ENCODE results near the gene NCAM2.
A peak's percentile ranks its signal among the peaks of the same experiment; 100 is the strongest.

The NCAM2 gene

DNA sequence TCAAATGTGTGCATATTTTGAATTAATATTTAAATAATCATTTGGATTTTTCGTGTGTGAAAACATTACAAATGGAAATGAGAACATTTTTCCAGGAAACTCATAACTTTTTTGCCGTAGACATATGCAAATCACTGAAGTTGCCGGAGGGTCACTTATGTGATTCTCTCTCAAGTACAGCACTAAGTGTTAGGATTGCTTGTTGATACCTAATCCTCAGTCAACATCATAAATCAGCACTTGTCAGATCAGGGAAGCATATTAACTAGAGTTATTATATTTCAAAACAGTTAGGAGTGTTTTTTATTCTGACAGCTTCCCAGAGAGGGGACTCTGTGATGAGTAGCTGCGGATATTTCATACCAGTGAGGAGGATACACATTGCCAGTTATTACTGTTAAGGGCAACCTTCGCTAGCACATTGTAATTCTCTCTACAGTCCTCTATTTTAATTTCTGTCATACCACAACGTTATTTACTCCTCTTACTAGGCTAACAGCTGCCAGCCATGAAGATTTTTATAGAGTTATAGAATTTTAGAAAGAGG, 41.5 kb downstream of the NCAM2 start:
- POLR2A ChIA-PET: no interaction called here
- Histone ChIP-seq H3K4me1 (ENCODE audit: control insufficient read depth, insufficient read depth, low read length) (no peaks in the 10 kb centered on the region), H3K4me3 (ENCODE audit: low read depth, low read length) (no peak overlapping the region), H3K27ac (ENCODE audit: extremely low read depth, low read depth, low read length) (no peak overlapping the region), H3K36me3 (ENCODE audit: control insufficient read depth in 2 of 2, insufficient read depth in 1 of 2, low read length in 2 of 2) (no peaks in the 10 kb centered on the region), H3K9me3 (ENCODE audit: control insufficient read depth, insufficient read depth, low read depth, low read length) (no peaks in the 10 kb centered on the region)
- CTCF ChIA-PET: no interaction called here
- no peak for TF ChIP-seq OVOL3 (tag by site-specific recombination; IDR thresholded peaks at IDR 0.05)
- no peak for TF ChIP-seq ZNF585B (tag by site-specific recombination; IDR thresholded peaks at IDR 0.05)
- peak; percentile 50 for TF ChIP-seq SETDB1 (IDR thresholded peaks at IDR 0.05; ENCODE audit: insufficient read length, low read length)
- no peak for TF ChIP-seq ZXDB (tag by site-specific recombination; IDR thresholded peaks at IDR 0.05)
- no peak for TF ChIP-seq KLF8 (tag by site-specific recombination; IDR thresholded peaks at IDR 0.05)

DNA sequence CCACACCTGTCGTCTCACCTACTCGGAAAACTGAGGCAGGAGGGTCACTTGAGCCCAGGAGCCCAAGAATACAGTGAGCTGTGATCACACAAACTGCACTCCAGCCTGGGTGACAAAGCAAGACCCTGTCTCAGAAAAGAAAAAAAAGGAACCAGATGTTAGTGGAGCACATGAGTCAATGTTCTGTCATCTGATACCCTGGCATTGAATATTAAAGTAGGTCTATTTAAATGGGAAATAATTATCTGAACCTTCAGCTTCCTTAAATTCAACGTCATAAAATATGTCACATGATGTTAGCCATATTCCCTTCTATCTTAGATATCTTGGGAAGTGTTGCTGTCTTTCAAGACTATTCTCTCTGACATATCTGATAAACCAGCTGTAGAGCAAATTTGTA, 47.3 kb downstream of the NCAM2 start:
- CTCF ChIA-PET: no interaction called here
- Histone ChIP-seq H3K4me1 (ENCODE audit: control insufficient read depth, insufficient read depth, low read length) (no peaks in the 10 kb centered on the region), H3K4me3 (ENCODE audit: low read depth, low read length) (no peak overlapping the region), H3K9me3 (ENCODE audit: control insufficient read depth, insufficient read depth, low read depth, low read length) (no peaks in the 10 kb centered on the region), H3K36me3 (ENCODE audit: control insufficient read depth in 2 of 2, insufficient read depth in 1 of 2, low read length in 2 of 2) (no peaks in the 10 kb centered on the region), H3K27ac (ENCODE audit: extremely low read depth, low read depth, low read length) (no peak overlapping the region)
- no peak for TF ChIP-seq ZNF302 (tag by site-specific recombination; IDR thresholded peaks at IDR 0.05; ENCODE audit: low read depth)
- TF ChIP-seq, protein P1, sequence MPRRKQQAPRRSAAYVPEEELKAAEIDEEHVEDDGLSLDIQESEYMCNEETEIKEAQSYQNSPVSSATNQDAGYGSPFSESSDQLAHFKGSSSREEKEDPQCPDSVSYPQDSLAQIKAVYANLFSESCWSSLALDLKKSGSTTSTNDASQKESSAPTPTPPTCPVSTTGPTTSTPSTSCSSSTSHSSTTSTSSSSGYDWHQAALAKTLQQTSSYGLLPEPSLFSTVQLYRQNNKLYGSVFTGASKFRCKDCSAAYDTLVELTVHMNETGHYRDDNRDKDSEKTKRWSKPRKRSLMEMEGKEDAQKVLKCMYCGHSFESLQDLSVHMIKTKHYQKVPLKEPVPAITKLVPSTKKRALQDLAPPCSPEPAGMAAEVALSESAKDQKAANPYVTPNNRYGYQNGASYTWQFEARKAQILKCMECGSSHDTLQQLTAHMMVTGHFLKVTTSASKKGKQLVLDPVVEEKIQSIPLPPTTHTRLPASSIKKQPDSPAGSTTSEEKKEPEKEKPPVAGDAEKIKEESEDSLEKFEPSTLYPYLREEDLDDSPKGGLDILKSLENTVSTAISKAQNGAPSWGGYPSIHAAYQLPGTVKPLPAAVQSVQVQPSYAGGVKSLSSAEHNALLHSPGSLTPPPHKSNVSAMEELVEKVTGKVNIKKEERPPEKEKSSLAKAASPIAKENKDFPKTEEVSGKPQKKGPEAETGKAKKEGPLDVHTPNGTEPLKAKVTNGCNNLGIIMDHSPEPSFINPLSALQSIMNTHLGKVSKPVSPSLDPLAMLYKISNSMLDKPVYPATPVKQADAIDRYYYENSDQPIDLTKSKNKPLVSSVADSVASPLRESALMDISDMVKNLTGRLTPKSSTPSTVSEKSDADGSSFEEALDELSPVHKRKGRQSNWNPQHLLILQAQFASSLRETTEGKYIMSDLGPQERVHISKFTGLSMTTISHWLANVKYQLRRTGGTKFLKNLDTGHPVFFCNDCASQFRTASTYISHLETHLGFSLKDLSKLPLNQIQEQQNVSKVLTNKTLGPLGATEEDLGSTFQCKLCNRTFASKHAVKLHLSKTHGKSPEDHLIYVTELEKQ (tag by site-specific recombination; IDR thresholded peaks at IDR 0.05; ENCODE audit: borderline replicate concordance): no peak
- no peak for TF ChIP-seq ZNF2 (tag by site-specific recombination; IDR thresholded peaks at IDR 0.05)
- TF ChIP-seq, protein P2, sequence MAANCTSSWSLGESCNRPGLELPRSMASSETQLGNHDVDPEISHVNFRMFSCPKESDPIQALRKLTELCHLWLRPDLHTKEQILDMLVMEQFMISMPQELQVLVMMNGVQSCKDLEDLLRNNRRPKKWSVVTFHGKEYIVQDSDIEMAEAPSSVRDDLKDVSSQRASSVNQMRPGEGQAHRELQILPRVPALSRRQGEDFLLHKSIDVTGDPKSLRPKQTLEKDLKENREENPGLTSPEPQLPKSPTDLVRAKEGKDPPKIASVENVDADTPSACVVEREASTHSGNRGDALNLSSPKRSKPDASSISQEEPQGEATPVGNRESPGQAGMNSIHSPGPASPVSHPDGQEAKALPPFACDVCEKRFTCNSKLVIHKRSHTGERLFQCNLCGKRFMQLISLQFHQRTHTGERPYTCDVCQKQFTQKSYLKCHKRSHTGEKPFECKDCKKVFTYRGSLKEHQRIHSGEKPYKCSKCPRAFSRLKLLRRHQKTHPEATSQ (tag by site-specific recombination; IDR thresholded peaks at IDR 0.05): no peak
- TF ChIP-seq FEZF1 (tag by site-specific recombination; IDR thresholded peaks at IDR 0.05): no peak
- TF ChIP-seq ZNF24 (tag by site-specific recombination; IDR thresholded peaks at IDR 0.05): no peak
- no peak for TF ChIP-seq ZFP69B (tag by site-specific recombination; IDR thresholded peaks at IDR 0.05)
- TF ChIP-seq, protein P3, sequence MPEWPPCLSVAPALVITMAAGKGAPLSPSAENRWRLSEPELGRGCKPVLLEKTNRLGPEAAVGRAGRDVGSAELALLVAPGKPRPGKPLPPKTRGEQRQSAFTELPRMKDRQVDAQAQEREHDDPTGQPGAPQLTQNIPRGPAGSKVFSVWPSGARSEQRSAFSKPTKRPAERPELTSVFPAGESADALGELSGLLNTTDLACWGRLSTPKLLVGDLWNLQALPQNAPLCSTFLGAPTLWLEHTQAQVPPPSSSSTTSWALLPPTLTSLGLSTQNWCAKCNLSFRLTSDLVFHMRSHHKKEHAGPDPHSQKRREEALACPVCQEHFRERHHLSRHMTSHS (tag by site-specific recombination; IDR thresholded peaks at IDR 0.05): no peak
- TF ChIP-seq ZNF169 (tag by site-specific recombination; IDR thresholded peaks at IDR 0.05): no peak
- TF ChIP-seq ZFP3 (tag by site-specific recombination; IDR thresholded peaks at IDR 0.05; ENCODE audit: low read depth): no peak
- TF ChIP-seq, protein P4, sequence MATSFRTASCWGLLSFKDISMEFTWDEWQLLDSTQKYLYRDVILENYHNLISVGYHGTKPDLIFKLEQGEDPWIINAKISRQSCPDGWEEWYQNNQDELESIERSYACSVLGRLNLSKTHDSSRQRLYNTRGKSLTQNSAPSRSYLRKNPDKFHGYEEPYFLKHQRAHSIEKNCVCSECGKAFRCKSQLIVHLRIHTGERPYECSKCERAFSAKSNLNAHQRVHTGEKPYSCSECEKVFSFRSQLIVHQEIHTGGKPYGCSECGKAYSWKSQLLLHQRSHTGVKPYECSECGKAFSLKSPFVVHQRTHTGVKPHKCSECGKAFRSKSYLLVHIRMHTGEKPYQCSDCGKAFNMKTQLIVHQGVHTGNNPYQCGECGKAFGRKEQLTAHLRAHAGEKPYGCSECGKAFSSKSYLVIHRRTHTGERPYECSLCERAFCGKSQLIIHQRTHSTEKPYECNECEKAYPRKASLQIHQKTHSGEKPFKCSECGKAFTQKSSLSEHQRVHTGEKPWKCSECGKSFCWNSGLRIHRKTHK (tag by site-specific recombination; IDR thresholded peaks at IDR 0.05): no peak
- POLR2A ChIA-PET: no interaction called here
